Measurements from ENCODE around the gene DNAH6. TPM values are rescaled to one million over a fixed set of nuclear protein-coding genes. Genes with fewer than 3 reads are reported as not detected.
A peak's percentile ranks its signal among the peaks of the same experiment; 100 is the strongest.

DNAH6 gene
- total and polyA plus RNA-seq, 2 of the 13 experiments (the other 11 are each of a cell fraction or from before 2014, with no cell fraction given): 0.01 TPM; not detected in 1

DNA sequence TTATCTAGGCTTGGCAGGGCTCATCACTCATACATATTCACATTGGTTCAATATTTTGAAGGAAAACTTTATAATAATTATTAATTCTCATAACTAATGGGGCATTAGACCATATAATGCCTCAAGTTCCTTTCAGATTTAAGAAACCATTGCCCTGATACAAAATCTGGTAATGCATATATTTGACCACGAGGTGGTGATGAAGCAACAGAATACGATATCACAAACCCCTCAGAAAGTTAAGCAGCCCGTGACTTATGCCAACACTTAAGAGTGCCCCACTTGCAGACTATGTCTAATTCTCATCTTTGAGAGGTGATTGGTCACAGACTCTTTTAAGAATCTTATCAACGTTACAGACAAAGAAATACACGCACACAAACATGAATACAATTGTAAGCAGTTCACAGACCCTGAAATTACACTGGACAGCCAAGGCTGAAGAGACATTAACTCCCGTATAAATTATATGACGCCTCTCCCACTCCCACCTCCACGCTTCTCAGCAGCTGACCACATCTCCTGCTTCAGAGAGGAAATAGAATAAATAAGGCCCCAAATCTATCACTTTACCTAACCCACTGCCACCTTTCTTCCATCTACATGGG lies 20.7 kb upstream of the DNAH6 start (continued):
- TF ChIP-seq, protein P1, sequence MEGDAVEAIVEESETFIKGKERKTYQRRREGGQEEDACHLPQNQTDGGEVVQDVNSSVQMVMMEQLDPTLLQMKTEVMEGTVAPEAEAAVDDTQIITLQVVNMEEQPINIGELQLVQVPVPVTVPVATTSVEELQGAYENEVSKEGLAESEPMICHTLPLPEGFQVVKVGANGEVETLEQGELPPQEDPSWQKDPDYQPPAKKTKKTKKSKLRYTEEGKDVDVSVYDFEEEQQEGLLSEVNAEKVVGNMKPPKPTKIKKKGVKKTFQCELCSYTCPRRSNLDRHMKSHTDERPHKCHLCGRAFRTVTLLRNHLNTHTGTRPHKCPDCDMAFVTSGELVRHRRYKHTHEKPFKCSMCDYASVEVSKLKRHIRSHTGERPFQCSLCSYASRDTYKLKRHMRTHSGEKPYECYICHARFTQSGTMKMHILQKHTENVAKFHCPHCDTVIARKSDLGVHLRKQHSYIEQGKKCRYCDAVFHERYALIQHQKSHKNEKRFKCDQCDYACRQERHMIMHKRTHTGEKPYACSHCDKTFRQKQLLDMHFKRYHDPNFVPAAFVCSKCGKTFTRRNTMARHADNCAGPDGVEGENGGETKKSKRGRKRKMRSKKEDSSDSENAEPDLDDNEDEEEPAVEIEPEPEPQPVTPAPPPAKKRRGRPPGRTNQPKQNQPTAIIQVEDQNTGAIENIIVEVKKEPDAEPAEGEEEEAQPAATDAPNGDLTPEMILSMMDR (CRISPR knock-in tag; IDR thresholded peaks at IDR 0.05): peak; percentile 81
- TF ChIP-seq, protein P2, sequence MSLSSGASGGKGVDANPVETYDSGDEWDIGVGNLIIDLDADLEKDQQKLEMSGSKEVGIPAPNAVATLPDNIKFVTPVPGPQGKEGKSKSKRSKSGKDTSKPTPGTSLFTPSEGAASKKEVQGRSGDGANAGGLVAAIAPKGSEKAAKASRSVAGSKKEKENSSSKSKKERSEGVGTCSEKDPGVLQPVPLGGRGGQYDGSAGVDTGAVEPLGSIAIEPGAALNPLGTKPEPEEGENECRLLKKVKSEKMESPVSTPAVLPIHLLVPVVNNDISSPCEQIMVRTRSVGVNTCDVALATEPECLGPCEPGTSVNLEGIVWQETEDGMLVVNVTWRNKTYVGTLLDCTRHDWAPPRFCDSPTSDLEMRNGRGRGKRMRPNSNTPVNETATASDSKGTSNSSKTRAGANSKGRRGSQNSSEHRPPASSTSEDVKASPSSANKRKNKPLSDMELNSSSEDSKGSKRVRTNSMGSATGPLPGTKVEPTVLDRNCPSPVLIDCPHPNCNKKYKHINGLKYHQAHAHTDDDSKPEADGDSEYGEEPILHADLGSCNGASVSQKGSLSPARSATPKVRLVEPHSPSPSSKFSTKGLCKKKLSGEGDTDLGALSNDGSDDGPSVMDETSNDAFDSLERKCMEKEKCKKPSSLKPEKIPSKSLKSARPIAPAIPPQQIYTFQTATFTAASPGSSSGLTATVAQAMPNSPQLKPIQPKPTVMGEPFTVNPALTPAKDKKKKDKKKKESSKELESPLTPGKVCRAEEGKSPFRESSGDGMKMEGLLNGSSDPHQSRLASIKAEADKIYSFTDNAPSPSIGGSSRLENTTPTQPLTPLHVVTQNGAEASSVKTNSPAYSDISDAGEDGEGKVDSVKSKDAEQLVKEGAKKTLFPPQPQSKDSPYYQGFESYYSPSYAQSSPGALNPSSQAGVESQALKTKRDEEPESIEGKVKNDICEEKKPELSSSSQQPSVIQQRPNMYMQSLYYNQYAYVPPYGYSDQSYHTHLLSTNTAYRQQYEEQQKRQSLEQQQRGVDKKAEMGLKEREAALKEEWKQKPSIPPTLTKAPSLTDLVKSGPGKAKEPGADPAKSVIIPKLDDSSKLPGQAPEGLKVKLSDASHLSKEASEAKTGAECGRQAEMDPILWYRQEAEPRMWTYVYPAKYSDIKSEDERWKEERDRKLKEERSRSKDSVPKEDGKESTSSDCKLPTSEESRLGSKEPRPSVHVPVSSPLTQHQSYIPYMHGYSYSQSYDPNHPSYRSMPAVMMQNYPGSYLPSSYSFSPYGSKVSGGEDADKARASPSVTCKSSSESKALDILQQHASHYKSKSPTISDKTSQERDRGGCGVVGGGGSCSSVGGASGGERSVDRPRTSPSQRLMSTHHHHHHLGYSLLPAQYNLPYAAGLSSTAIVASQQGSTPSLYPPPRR (CRISPR knock-in tag; IDR thresholded peaks at IDR 0.05; ENCODE audit: borderline replicate concordance): no peak
- TF ChIP-seq CEBPB (IDR thresholded peaks at IDR 0.05; ENCODE audit: borderline replicate concordance, low read depth, low read length): no peak

DNA sequence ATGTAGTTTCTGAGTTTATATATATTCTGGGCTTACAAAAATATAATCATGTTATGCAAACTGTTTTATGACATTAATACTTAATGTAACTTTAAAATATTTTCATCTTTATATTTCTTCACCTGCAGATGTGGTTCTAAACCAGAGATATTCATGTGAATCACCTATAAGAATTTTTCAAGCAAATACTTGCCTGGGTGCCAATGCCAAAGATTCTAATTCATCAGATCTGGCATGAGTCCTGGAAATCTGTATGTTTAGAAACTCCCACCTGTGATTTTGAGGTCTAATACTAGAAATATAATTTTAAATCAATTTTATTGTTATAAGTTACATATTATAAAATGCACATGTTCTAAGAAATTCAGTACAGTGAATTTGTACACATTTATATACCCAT lies 19.9 kb upstream of the DNAH6 start:
- no peaks in the 10 kb centered on the region for H4K20me1 ChIP-seq (ENCODE audit: insufficient read depth, low read length)
- no peak for DNase-seq (ENCODE audit: low spot score)
- ChIA-PET POLR2A (no interaction called here), CTCF (ENCODE audit: low intra/inter-chr PET ratio, low total read pairs) (interaction anchor here (1.3 to 4.3 kb wide), 4 partner anchors 134 to 429 kb away, joined by 4 to 69 read pairs (median 16); partner anchors contain the start of gene TRABD2A)
- in situ Hi-C loops (cut with HindIII; ENCODE audit: extremely low pct_ligation_motif_present, low pct_unique_long_range_greater_than_20kb) (loop anchor here (5.0 kb wide), 1 partner anchor 136 kb away; no protein-coding TSS in a partner anchor), intact Hi-C loops (cut with micrococcal nuclease; ENCODE audit: unreplicated experiment) (loop anchor here (5.0 kb wide), 1 partner anchor 371 kb away; no protein-coding TSS in a partner anchor)
- no peak overlapping the region for H3K4me2 ChIP-seq (ENCODE audit: low read depth, low read length)
- H2AFZ ChIP-seq (ENCODE audit: low read length): no peak overlapping the region
- no peak overlapping the region for H3K9ac ChIP-seq (ENCODE audit: insufficient read depth, low read depth, low read length)
- FAIRE-seq: no peak
- H3K4me1 ChIP-seq (ENCODE audit: insufficient read depth, low read length): peaks cover 5% of the 10 kb centered on the region; the same call in 1 of the 2 replicates
- H3K27me3 ChIP-seq (ENCODE audit: control insufficient read depth in 1 of 2, insufficient read depth in 2 of 2, low read length in 2 of 2): no peaks in the 10 kb centered on the region
- H3K27ac ChIP-seq (ENCODE audit: extremely low read length, insufficient read depth, low read length): no peak overlapping the region
- no peaks in the 10 kb centered on the region for H3K36me3 ChIP-seq (replicated peaks in 1 of 2; ENCODE audit: control insufficient read depth in 1 of 2, insufficient read depth in 2 of 2, low read length in 2 of 2)
- no peaks in the 10 kb centered on the region for H3K79me2 ChIP-seq (ENCODE audit: insufficient read depth, low read length)
- no peaks in the 10 kb centered on the region for H3K9me3 ChIP-seq (ENCODE audit: low read length)
- ATAC-seq: no peak
- no peak overlapping the region for H3K4me3 ChIP-seq (replicated peaks in 1 of 3; ENCODE audit: insufficient read depth in 1 of 3, low read depth in 2 of 3, low read length in 3 of 3)
- BruUV-seq (replicated peaks): no TSS peak
- TF ChIP-seq, protein P3, sequence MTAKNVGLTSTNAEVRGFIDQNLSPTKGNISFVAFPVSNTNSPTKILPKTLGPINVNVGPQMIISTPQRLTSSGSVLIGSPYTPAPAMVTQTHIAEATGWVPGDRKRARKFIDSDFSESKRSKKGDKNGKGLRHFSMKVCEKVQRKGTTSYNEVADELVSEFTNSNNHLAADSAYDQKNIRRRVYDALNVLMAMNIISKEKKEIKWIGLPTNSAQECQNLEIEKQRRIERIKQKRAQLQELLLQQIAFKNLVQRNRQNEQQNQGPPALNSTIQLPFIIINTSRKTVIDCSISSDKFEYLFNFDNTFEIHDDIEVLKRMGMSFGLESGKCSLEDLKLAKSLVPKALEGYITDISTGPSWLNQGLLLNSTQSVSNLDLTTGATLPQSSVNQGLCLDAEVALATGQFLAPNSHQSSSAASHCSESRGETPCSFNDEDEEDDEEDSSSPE (CRISPR knock-in tag; IDR thresholded peaks at IDR 0.05): no peak
- TF ChIP-seq, protein P4, sequence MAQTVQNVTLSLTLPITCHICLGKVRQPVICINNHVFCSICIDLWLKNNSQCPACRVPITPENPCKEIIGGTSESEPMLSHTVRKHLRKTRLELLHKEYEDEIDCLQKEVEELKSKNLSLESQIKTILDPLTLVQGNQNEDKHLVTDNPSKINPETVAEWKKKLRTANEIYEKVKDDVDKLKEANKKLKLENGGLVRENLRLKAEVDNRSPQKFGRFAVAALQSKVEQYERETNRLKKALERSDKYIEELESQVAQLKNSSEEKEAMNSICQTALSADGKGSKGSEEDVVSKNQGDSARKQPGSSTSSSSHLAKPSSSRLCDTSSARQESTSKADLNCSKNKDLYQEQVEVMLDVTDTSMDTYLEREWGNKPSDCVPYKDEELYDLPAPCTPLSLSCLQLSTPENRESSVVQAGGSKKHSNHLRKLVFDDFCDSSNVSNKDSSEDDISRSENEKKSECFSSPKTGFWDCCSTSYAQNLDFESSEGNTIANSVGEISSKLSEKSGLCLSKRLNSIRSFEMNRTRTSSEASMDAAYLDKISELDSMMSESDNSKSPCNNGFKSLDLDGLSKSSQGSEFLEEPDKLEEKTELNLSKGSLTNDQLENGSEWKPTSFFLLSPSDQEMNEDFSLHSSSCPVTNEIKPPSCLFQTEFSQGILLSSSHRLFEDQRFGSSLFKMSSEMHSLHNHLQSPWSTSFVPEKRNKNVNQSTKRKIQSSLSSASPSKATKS (CRISPR knock-in tag; IDR thresholded peaks at IDR 0.05): no peak
- TF ChIP-seq U2AF1 (optimal IDR thresholded peaks at IDR 0.05; ENCODE audit: low read depth, low read length) (no peak), SNAI1 (CRISPR knock-in tag; IDR thresholded peaks at IDR 0.05; ENCODE audit: borderline replicate concordance) (no peak), HDAC2 (CRISPR knock-in tag; IDR thresholded peaks at IDR 0.05) (no peak), MEIS1 (CRISPR knock-in tag; IDR thresholded peaks at IDR 0.05; ENCODE audit: borderline replicate concordance) (no peak), ZNF264 (CRISPR knock-in tag; IDR thresholded peaks at IDR 0.05) (no peak), SOX6 (IDR thresholded peaks at IDR 0.05) (no peak), SOX6 (CRISPR knock-in tag; IDR thresholded peaks at IDR 0.05) (no peak)
